ENCODE measurements around the gene KRT26. TPM values are rescaled to one million over a fixed set of nuclear protein-coding genes. Genes with fewer than 3 reads are reported as not detected.

Gene KRT26
- total RNA-seq, 2 donors from 2014 or later: not detected

DNA sequence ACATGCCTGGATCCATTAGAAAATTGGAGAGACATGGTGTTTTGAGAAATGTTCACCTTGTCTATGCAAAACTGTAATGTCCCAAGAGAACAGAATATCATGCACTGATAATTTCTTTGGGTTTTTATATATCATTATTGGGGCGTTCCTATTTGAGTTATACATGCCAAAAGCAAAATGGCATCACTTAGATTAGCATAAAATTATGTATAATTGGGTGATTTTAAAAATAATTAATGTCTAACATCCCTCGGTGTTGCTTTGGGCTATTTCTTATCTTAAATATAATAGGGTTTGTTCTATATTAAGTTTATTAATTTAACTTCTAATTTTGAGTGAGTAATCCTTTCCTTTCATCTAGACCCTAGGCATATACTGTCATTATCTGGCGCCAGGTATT is 27.9 kb upstream of the KRT26 start, which contains the start of gene KRT28:
Gene KRT28, minus strand, starts transcription at position 101 of the 400 bp plus-strand sequence. Its CDS starts 66 bp downstream, at position 35.
- no peak for DNase-seq (ENCODE audit: low spot score)
- intact Hi-C loops (cut with DNase I): loop anchor here in 1 of 2 donors (10.0 kb wide), 2 partner anchors 185 to 865 kb away; no protein-coding TSS in a partner anchor

DNA sequence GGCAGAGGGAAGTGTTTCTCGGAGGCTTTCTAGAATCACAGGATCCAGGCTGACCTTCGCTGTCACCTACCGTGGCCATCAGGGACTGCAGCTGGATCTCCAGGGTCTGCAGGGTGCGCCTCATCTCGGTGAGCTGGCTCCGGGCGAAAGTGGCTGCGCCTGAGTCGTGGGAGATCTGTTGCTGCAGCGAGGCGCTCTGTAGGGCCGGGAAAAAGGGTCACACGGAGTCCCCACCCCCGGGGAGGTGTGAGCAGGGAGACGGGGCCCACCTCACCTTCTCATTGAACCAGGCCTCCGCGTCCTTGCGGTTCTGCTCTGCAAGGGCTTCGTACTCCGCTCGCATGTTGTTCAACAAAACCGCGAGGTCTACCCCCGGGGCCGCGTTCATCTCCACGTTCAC is 24.8 kb upstream of the KRT26 start:
- intact Hi-C loops (cut with DNase I): loop anchor here in 1 of 2 donors (10.0 kb wide), 1 partner anchor 182 kb away; no protein-coding TSS in a partner anchor

DNA sequence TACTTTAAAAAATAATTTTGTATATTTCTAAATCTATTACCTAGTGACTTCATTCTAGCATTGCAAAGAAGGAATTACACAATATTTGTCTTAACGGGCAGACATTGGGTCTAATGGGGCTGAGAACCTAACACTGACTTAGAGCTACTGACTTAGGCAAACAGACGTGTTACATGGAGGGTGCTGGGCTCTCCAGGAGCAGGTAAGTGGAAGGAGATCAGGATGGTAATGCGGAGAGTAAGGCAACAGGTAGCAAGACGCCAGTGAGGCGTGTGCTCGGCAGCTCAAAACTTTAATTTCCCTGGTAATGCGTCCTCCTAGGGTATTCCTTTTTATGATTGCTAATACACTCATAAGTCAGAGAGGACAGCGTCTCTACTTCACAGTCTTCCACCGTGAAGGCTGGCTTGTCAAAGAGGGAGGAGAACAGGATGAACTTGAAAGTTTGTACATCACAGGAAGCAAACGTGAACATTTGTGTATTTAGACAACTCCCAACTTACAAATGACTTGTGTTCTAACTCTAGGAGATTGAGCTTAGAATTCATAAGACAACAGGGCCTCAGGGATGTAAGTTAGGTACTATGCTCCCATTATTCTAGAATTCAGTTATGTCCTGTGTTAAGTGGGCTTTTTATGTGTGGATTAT is 23.1 kb upstream of the KRT26 start:
- no peak for DNase-seq (ENCODE audit: low spot score)
- intact Hi-C loops (cut with DNase I): loop anchor here in 1 of 2 donors (10.0 kb wide), 1 partner anchor 180 kb away; no protein-coding TSS in a partner anchor

More for the DNA sequence above, 24.8 kb upstream of the KRT26 start:
- DNase-seq (ENCODE audit: low spot score): no peak

DNA sequence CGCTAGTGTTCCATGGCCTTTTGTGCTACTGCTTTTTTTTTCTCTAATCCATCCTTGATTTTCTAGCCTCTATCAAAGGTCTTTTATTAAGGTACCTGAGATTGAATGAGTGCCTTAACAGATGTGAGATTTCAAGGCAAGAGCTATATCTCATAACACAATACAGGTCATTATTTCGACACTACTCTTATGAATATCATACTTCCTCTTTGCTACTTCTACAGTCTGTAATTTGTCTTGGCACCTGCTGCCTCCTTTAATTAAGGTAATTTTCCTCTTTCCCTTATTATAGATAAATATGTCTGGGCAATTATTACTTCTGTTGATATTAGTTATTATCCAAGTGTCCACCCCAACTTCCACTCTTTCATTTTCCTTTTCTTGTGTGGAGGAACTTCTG is 22.5 kb upstream of the KRT26 start:
- DNase-seq (ENCODE audit: low spot score): no peak
- intact Hi-C loops (cut with DNase I): loop anchor here in 1 of 2 donors (10.0 kb wide), 1 partner anchor 180 kb away; no protein-coding TSS in a partner anchor

DNA sequence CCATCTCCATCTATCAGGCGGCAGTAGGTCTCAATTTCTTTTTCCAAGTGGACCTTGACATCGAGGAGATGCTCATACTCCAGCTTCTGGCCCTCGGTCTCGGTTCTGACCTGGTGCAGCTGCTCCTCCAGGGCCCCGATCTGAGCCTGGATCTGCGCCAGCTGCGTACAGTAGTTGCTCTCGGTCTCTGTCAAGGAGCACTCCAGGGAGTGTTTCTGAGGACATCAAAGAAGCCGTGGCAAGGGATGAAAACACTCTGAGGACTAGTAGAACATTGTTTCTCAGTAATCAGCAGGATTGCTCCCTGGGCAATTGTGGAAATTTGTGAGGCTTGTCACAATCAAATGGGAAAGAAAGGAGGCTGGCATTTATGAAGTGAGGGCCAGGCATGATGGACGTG is 21.8 kb upstream of the KRT26 start:
- no peak for DNase-seq (ENCODE audit: low spot score)
- intact Hi-C loops (cut with DNase I): loop anchor here in 1 of 2 donors (10.0 kb wide), 1 partner anchor 179 kb away; no protein-coding TSS in a partner anchor

DNA sequence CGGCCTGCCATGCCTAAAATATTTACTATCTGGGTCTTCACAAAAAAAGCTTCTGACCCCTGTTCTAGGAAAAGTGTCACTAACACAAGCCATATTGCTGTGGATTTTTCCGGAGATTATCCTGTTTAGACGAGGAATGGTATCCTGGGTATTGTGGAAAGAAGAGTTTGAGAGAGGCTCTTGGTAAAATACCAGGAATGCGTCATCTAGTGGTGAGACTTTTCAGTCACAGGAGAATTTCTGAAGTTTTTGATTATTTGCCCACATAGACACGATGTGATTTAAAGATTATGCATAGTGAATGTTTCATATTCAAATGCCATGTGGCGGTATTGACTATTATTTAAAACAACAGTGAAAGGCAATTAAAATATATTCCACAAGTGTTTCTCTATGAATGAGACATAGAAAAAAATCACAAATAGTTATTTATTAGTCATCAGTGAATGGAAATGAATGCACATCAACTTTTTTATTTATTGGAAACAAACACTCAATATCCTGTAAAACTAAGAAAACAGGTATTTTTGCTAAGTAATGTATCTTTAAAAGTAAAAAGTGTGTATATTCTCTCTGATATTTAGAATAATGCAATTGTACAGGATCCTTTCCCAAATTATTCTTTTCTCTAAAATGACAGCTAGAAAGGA is 19.9 kb upstream of the KRT26 start:
- intact Hi-C loops (cut with DNase I): loop anchor here in 1 of 2 donors (10.0 kb wide), 1 partner anchor 177 kb away; no protein-coding TSS in a partner anchor

DNA sequence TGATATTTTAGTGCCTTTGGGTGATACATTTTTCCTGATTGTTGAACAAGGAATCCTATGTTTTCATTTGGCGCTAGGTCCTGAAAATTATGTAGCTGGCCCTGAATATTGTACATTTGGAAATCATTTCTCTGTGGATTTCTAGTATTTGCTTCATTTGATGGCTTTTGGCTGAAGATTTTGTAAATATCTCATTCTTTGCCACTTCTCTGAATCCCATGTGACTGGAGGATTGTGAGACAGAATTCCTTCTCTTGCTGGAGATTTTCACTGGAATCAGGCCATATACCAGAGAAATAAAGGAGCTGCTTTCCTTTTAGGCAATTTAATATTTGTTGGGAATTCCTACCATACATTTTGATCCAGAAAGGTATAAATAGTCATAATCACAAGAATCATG is 19.1 kb upstream of the KRT26 start:
- intact Hi-C loops (cut with DNase I): loop anchor here in 1 of 2 donors (10.0 kb wide), 1 partner anchor 176 kb away; no protein-coding TSS in a partner anchor
- no peak for DNase-seq (ENCODE audit: low spot score)

More for the DNA sequence above, 19.9 kb upstream of the KRT26 start:
- no peak for DNase-seq (ENCODE audit: low spot score)

DNA sequence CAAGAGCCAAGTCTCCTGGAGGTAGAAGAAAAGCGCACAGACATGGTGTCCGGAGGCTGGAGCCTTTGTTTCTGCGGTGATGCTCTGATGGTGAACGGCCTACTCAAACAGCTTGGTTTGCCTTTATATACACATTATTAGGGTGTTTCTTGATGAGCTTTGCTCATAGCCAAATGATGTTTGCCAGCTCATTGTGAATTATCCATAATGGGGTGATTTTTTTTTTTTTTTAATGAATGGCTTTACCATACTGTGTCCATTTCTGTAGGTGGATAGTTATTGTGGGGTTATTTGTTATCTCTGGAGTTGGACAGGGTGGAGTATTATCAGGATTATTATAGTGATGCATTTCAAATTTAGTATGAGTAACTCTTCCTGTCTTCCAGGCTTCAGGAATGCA is 10.4 kb upstream of the KRT26 start, which contains the start of gene KRT27:
Gene KRT27, minus strand, starts transcription at position 101 of the 400 bp plus-strand sequence. Its CDS starts 57 bp downstream, at position 44.
- intact Hi-C loops (cut with DNase I): no loop called here
- DNase-seq (ENCODE audit: low spot score): no peak

DNA sequence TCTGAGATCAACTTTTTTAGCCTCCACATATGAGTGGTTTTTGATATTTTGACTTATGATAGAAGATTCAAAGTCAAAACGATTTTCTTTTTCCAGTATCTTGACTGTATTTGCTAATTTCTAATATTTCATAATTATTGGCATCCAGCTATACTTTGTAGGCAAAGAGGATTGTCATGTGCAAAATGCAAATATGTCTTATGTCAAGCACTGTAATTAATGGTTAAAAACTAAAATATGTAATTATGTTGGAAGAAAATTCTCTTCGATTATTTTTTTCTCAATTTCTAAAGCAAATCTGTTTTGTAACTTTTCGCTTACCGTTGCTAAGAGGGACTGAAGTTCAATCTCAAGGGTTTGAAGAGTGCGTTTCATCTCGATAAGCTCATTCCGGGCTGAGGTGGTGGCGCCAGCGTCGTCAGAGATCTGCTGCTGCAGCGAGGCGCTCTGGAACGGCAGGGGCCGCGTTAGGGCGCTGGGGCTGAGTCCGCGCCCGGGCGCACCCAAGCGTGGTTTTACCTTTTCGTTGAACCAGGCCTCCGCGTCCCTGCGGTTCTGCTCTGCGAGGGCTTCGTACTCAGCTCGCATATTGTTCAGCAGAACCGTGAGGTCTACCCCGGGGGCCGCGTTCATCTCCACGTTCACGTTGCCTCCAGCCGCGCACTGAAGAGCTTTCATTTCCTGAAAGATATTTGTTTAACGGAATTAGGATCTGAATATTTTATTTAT is 7.3 kb upstream of the KRT26 start:
- intact Hi-C loops (cut with DNase I): no loop called here
- DNase-seq (ENCODE audit: low spot score): no peak

DNA sequence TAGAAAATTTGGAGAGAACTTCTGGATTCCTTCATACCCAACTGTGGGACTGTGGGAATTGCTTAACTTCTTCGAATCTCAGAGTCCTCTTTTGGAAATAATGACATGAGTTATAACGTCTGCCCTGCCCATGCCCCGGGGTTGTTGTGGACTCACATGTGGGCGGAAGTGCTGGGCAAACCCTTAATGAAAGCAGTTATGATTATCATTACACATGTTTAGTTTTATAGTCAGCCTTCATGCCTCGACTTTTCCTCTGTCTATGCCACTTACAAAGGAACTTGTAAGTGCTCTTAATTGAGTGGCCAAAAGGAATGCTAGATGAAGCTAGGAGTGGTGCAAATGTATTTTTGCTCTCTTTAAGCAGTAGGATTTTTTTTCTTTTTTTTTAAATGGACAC is 6.5 kb upstream of the KRT26 start:
- intact Hi-C loops (cut with DNase I): no loop called here
- DNase-seq (ENCODE audit: low spot score): no peak

DNA sequence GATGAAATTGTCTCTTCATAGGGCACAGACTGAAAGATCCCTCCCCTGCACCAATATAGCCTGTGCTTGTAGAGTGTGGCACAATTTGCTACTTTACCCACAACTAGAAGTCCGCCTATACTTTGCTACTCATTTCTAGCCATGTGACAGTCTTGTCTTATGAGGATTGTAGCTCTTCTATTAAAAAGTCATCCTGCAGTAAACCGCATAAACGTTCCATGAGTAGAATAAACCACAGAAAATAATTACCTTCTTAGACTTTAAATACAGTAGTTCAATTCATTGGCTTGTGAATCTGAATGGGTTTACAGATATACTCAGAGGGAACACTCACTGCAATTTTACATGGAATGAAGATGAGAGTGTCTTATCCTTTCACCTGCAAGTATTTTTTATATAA is 6.0 kb upstream of the KRT26 start:
- intact Hi-C loops (cut with DNase I): no loop called here
- no peak for DNase-seq (ENCODE audit: low spot score)

DNA sequence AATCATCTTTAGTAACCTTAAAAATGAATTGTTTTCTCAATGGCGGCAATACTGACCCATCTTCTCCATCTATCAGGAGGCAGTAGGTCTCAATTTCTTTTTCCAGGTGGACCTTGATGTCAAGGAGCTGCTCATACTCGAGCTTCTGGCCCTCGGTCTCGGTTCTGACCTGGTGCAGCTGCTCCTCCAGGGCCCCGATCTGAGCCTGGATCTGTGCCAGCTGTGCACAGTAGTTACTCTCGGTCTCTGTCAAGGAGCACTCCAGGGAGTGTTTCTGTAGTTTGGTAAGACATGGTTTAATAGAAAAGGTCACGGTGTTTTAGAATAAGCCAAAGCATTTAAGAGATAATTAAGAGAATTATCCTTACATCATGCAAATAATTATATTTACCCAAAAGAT is 5.5 kb upstream of the KRT26 start:
- no peak for DNase-seq (ENCODE audit: low spot score)
- intact Hi-C loops (cut with DNase I): no loop called here

DNA sequence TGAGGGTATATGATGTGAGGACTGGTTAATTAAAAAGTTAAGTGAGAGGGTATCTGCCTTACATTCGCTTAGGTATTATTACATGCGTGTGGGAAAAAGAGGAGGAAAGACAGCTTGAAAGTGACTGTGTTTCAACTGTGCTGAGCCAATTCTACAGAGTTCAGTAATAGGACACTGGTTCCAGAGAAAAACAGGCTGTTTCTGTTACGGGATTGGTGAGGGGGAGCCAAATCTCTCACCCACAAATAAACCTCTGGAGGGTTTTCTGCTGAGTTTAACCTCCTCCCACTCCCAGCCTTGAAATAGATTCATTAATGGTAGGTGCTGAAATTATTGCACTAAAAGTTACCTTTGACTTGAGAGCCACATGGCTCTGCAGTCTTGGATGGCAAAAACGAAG is 3.9 kb upstream of the KRT26 start:
- DNase-seq (ENCODE audit: low spot score): no peak
- intact Hi-C loops (cut with DNase I): no loop called here

DNA sequence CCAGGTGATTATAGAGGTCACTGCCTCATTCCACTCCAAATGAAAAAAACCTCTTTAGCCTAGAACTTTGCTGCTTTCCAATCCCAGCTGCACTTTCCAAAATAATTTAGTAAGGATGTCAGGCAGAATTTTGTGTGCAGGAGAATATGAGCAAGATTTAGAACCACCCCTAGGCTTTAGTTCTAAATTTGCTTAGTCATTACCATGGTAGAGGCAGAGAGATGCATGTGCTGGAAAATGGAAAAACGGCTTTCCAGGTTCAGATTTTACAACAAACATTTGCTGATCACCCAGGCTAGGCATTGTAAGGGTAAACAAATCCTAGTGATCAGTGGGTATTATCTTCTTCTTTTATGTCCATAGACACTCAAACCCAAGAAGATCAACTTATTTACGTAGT is 6.3 kb downstream of the KRT26 start:
- DNase-seq (ENCODE audit: low spot score): no peak
- intact Hi-C loops (cut with DNase I): no loop called here

DNA sequence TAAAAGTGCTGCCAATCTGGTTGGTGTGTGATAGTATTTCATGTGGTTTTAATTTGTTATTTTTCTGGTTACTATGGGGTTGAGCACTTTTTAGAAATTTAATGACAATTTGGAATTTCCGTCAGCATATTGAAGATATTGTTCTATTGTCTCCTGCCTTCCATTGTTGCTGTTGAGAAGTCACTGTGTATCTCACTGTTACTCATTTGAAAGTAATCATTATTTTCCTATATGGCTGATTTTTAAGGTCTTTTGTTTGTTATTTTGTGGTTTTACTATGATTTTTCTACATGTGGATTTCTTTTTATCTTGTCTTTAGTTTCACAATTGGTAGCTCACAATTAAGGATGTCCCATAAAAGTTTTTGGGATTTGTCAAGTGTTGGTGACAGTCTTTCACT is 8.2 kb downstream of the KRT26 start:
- DNase-seq (ENCODE audit: low spot score): no peak
- intact Hi-C loops (cut with DNase I): no loop called here

DNA sequence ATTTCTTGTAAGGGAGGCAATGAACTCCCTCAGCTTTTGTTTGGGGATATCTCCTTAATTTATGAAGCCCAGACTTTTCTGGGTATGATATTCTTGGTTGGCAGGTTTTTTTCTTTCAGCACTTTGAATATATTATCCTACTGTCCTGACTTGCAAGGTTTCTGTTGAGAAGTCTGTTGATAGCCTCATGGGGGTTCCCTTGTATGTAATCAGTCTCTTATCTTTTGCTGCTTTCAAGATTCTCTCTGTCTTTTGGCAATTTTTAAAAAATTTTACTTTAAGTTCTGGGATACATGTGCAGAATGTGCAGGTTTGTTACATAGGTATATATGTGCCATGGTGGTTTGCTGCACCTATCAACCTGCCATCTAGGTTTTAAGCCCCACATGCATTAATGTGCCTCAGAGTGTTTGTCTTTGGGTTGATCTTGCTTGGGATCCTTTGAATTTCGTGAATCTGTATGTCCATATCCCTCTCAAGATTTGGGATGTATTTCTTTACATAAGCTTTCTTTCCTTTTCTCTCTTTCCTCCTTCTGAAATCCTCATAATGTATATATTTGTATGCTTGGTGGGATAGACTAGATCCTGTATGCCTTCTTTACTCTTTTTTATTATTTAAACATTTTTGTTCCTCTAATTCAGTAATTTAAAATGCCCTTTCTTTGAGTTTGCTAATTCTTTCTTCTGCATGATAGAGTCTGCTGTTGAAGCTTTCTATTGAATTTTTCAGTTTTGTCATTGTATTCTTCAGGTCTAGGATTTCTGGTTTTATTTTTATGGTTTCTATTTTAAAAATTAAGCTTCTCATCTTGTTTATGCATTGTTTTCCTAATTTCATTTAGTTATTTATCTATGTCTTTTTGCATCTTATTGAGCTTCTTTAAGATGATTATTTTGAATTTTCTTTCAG is 11.6 kb downstream of the KRT26 start:
- no peak for DNase-seq (ENCODE audit: low spot score)
- intact Hi-C loops (cut with DNase I): no loop called here

DNA sequence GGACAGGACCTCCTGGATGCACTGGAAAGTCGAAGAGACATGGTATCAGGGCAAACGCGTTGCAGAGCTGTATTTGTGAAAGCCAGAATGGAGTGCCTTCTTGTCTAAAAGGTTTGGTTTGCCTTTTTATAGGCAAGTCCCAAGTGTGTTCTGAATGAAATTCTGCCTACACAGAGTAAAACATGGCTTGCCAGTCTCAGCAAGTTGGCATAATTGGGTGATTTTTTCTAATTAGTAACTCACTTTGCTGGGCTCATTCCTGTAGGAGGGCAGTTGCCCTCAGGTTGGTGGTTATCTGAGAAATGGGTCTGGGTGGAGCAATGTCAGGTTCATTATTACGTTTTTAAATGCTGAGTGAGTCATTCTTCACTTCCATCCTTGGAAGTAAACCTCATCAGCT is 16.8 kb downstream of the KRT26 start, which contains the start of gene KRT25:
Gene KRT25, minus strand, starts transcription at position 101 of the 400 bp plus-strand sequence. Its CDS starts 60 bp downstream, at position 41.
- no peak for DNase-seq (ENCODE audit: low spot score)
- intact Hi-C loops (cut with DNase I): no loop called here

DNA sequence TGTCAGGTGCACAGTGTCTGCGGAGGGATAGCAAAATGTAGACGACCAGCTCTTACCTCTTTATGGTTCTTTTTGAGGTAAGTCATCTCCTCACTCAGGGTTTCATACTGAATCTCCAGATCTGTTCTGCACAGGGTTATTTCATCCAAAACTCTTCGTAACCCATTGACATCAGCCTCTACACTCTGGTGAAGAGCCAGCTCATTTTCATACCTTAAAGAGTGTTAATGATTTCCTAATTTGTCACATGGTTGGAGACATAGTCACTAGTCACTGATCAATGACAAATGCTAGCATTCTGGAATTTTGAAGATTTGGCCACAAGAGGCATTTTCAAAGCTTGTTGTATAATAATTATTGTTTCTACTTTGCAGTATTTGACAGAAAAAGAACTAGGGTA is 18.2 kb downstream of the KRT26 start:
- DNase-seq (ENCODE audit: low spot score): no peak
- intact Hi-C loops (cut with DNase I): no loop called here

DNA sequence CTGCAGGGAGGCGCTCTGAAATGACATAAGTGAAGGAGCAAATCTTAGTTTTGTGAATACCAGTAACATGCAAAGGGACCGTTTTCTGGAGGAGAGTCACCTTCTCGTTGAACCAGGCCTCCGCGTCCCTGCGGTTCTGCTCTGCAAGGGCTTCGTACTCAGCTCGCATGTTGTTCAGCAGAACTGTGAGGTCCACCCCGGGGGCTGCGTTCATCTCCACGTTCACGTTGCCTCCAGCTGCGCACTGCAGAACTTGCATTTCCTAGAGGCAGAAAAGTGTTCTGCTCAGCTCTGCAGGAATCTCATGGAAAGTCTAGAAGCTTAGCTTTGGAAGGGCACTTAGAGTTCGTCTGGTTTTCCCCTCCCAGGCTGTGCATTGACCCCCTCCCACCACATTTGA is 20.9 kb downstream of the KRT26 start:
- intact Hi-C loops (cut with DNase I): no loop called here
- DNase-seq (ENCODE audit: low spot score): no peak

Measured in posterior vena cava (tissue), 2 donors.